WTC11 (cell line): ENCODE data around the gene ADRA1B. TPM values are rescaled to one million over a fixed set of nuclear protein-coding genes. Genes with fewer than 3 reads are reported as not detected.

ENCODE experiments used
- ATAC-seq: fragments of 200-7000 bp; cut with Tn5 transposase; 2 replicates; pipeline ENCODE4 v1.10.0; 2021; ENCODE audit warnings: mild to moderate bottlenecking, moderate library complexity
- CTCF ChIA-PET: fragments of 300-600 bp; sonication (Branson Sonifier 250); formaldehyde crosslinking; loops from one replicate; lab custom pipeline; 2021; ENCODE audit warnings: antibody characterized with exemption; lab: Charles Lee
- POLR2A ChIA-PET: fragments of 350-600 bp; sonication (Branson Sonifier 250); formaldehyde crosslinking; loops from one replicate; lab custom pipeline; 2021; ENCODE audit warnings: antibody characterized with exemption; lab: Charles Lee
- DNase-seq: peaks from one replicate; pipeline ENCODE4 v3.0.0; 2021; ENCODE audit warnings: low spot score
- H3K27ac Mint-ChIP-seq: 2 replicates; pipeline ENCODE4 v1.8.0; 2021; ENCODE audit warnings: mixed read lengths
- H3K27me3 Mint-ChIP-seq: 2 replicates; pipeline ENCODE4 v1.8.0; 2021; ENCODE audit warnings: low read depth, mild to moderate bottlenecking, moderate library complexity, mixed read lengths
- H3K36me3 Mint-ChIP-seq: 2 replicates; pipeline ENCODE4 v1.8.0; 2021; ENCODE audit warnings: mixed read lengths
- H3K4me1 Mint-ChIP-seq: 2 replicates; pipeline ENCODE4 v1.8.0; 2022; ENCODE audit warnings: mixed read lengths
- H3K4me3 Mint-ChIP-seq: 2 replicates; pipeline ENCODE4 v1.8.0; 2021; ENCODE audit warnings: mild to moderate bottlenecking, moderate library complexity, mixed read lengths
- H3K9me3 Mint-ChIP-seq: 2 replicates; pipeline ENCODE4 v1.8.0; 2021; ENCODE audit warnings: mixed read lengths
- AFF4 ChIP-seq: sonication (generic); formaldehyde crosslinking; IDR thresholded peaks from 2 replicates; pipeline ENCODE4 v1.8.1; 2023; ENCODE audit warnings: mild to moderate bottlenecking, missing genetic modification reagents, borderline replicate concordance
- ATF1 ChIP-seq: sonication (generic); formaldehyde crosslinking; IDR thresholded peaks from 2 replicates; pipeline ENCODE4 v1.8.1; 2023; ENCODE audit warnings: mild to moderate bottlenecking, moderate library complexity, missing genetic modification reagents
- ATF3 ChIP-seq: sonication (generic); formaldehyde crosslinking; conservative IDR thresholded peaks from 2 replicates; pipeline ENCODE4 v1.8.1; 2022; ENCODE audit warnings: mild to moderate bottlenecking, missing genetic modification reagents
- CREB1 ChIP-seq: sonication (generic); formaldehyde crosslinking; IDR thresholded peaks from 2 replicates; pipeline ENCODE4 v1.8.0; 2023; ENCODE audit warnings: mild to moderate bottlenecking, missing genetic modification reagents
- E2F5 ChIP-seq: sonication (generic); formaldehyde crosslinking; IDR thresholded peaks from 2 replicates; pipeline ENCODE4 v1.8.1; 2022; ENCODE audit warnings: mild to moderate bottlenecking, moderate library complexity, missing genetic modification reagents
- ERG ChIP-seq: fragments of 250-450 bp; sonication (Bioruptor Pico); IDR thresholded peaks from 2 replicates; pipeline ENCODE4 v1.8.0; 2021; ENCODE audit warnings: mild to moderate bottlenecking
- ESRRA ChIP-seq: sonication (generic); formaldehyde crosslinking; IDR thresholded peaks from 2 replicates; pipeline ENCODE4 v1.8.1; 2022; ENCODE audit warnings: mild to moderate bottlenecking, missing genetic modification reagents, borderline replicate concordance
- GABPB1 ChIP-seq: sonication (generic); formaldehyde crosslinking; IDR thresholded peaks from 2 replicates; pipeline ENCODE4 v1.8.1; 2023; ENCODE audit warnings: mild to moderate bottlenecking, missing genetic modification reagents
- IRF1 ChIP-seq: sonication (generic); formaldehyde crosslinking; IDR thresholded peaks from 2 replicates; pipeline ENCODE4 v1.8.0; 2023; ENCODE audit warnings: missing genetic modification reagents
- JUN ChIP-seq: sonication (generic); formaldehyde crosslinking; IDR thresholded peaks from 2 replicates; pipeline ENCODE4 v1.8.0; 2023; ENCODE audit warnings: mild to moderate bottlenecking, missing genetic modification reagents
- KAT7 ChIP-seq: sonication (generic); formaldehyde crosslinking; IDR thresholded peaks from 2 replicates; pipeline ENCODE4 v1.8.1; 2023; ENCODE audit warnings: missing genetic modification reagents, mild to moderate bottlenecking, borderline replicate concordance
- NFYB ChIP-seq: sonication (generic); formaldehyde crosslinking; conservative IDR thresholded peaks from 2 replicates; pipeline ENCODE4 v1.8.0; 2022; ENCODE audit warnings: low read depth, missing genetic modification reagents
- PRRX2 ChIP-seq: fragments of 250-450 bp; sonication (Bioruptor Pico); IDR thresholded peaks from 2 replicates; pipeline ENCODE4 v1.8.0; 2021; ENCODE audit warnings: mild to moderate bottlenecking
- SOX15 ChIP-seq: fragments of 250-450 bp; sonication (Bioruptor Pico); IDR thresholded peaks from 2 replicates; pipeline ENCODE4 v1.9.0; 2021; ENCODE audit warnings: mild to moderate bottlenecking
- TEAD4 ChIP-seq: sonication (generic); formaldehyde crosslinking; IDR thresholded peaks from 2 replicates; pipeline ENCODE4 v1.8.0; 2022; ENCODE audit warnings: mild to moderate bottlenecking, missing genetic modification reagents
- ZBTB21 ChIP-seq: sonication (generic); formaldehyde crosslinking; IDR thresholded peaks from 2 replicates; pipeline ENCODE4 v1.8.1; 2023; ENCODE audit warnings: mild to moderate bottlenecking, missing genetic modification reagents, borderline replicate concordance
- ZNF219 ChIP-seq: sonication (generic); formaldehyde crosslinking; IDR thresholded peaks from 2 replicates; pipeline ENCODE4 v1.8.0; 2023; ENCODE audit warnings: missing genetic modification reagents, mild to moderate bottlenecking, borderline replicate concordance
- ZNF263 ChIP-seq: sonication (generic); formaldehyde crosslinking; IDR thresholded peaks from 2 replicates; pipeline ENCODE4 v1.8.1; 2022; ENCODE audit warnings: low read depth, mild to moderate bottlenecking, moderate library complexity, missing genetic modification reagents
- ZNF423 ChIP-seq: fragments of 250-450 bp; sonication (Bioruptor Pico); IDR thresholded peaks from 2 replicates; pipeline ENCODE4 v2.1.2; 2022; ENCODE audit warnings: mild to moderate bottlenecking, moderate library complexity
- ZNF512 ChIP-seq: sonication (generic); formaldehyde crosslinking; IDR thresholded peaks from 2 replicates; pipeline ENCODE4 v1.8.1; 2022; ENCODE audit warnings: missing genetic modification reagents, borderline replicate concordance
- total RNA-seq: library from RNA; stranded (reverse); gene quantifications from 3 replicates; pipeline ENCODE4 v1.2.3, GENCODE V29; 2021

The ADRA1B gene
- total RNA-seq, 1 experiment from 2014 or later: 0.11 TPM

GRCh38 chr5:159910207-159910842, 6.0 kb upstream of the ADRA1B start:
- Mint-ChIP-seq H3K4me3 (no peak overlapping the region), H3K27me3 (peaks cover 16% of the 10 kb centered on the region), H3K4me1 (peaks cover 18% of the 10 kb centered on the region), H3K9me3 (no peaks in the 10 kb centered on the region), H3K27ac (no peak overlapping the region), H3K36me3 (no peaks in the 10 kb centered on the region)
- ChIA-PET CTCF (no interaction called here), POLR2A (no interaction called here)
- no peak for DNase-seq
- ATAC-seq: no peak
- TF ChIP-seq ZNF423 (CRISPR knock-in tag) (no peak), ATF3 (CRISPR knock-in tag) (no peak), GABPB1 (no peak), ZNF512 (CRISPR knock-in tag) (no peak), IRF1 (CRISPR knock-in tag) (no peak), AFF4 (CRISPR knock-in tag) (no peak), ESRRA (CRISPR knock-in tag) (no peak), ERG (no peak)

GRCh38 chr5:159910843-159911229, 5.4 kb upstream of the ADRA1B start:
- no peaks in the 10 kb centered on the region for H3K9me3 Mint-ChIP-seq
- peaks cover 21% of the 10 kb centered on the region for H3K27me3 Mint-ChIP-seq
- no peak for DNase-seq
- POLR2A ChIA-PET: no interaction called here
- H3K4me1 Mint-ChIP-seq: peaks cover 23% of the 10 kb centered on the region
- no peak overlapping the region for H3K4me3 Mint-ChIP-seq
- H3K36me3 Mint-ChIP-seq: no peaks in the 10 kb centered on the region
- TF ChIP-seq ZNF512 (CRISPR knock-in tag): no peak
- no peak for TF ChIP-seq GABPB1
- TF ChIP-seq TEAD4 (CRISPR knock-in tag): no peak
- H3K27ac Mint-ChIP-seq: no peak overlapping the region
- ATAC-seq: no peak
- CTCF ChIA-PET: interaction anchor here (2.4 kb wide), 1 partner anchor 76 kb away, joined by 8 read pairs; no protein-coding TSS in a partner anchor

- no peak for ATAC-seq
- Mint-ChIP-seq H3K4me3 (no peak overlapping the region), H3K9me3 (no peaks in the 10 kb centered on the region), H3K4me1 (peaks cover 23% of the 10 kb centered on the region), H3K36me3 (no peaks in the 10 kb centered on the region), H3K27me3 (peaks cover 23% of the 10 kb centered on the region), H3K27ac (no peak overlapping the region)
- TF ChIP-seq CREB1: no peak
- no peak for TF ChIP-seq PRRX2
- TF ChIP-seq KAT7 (CRISPR knock-in tag): no peak
- TF ChIP-seq E2F5 (CRISPR knock-in tag): no peak
- no peak for TF ChIP-seq NFYB (CRISPR knock-in tag)
- no peak for TF ChIP-seq ATF1 (CRISPR knock-in tag)
- no peak for TF ChIP-seq ZBTB21 (CRISPR knock-in tag)
- no peak for TF ChIP-seq JUN (CRISPR knock-in tag)
- no peak for TF ChIP-seq ZNF263 (CRISPR knock-in tag)
- TF ChIP-seq TEAD4 (CRISPR knock-in tag): no peak
- no peak for TF ChIP-seq ZNF219 (CRISPR knock-in tag)
- no peak for TF ChIP-seq SOX15
- DNase-seq: no peak
- POLR2A ChIA-PET: no interaction called here
- CTCF ChIA-PET: interaction anchor here (1.0 to 2.4 kb wide), 3 partner anchors 76 to 469 kb away, joined by 3 to 8 read pairs (median 6); no protein-coding TSS in a partner anchor
These were observed 4.9 kb upstream of the ADRA1B start for GRCh38 chr5:159911349-159911748.
